HPDE6-E6E7 (cell line): ENCODE measurements around the gene PSMF1.

Experiments used
- DNase-seq: peaks from one replicate; pipeline ENCODE4 v3.0.0; 2011; ENCODE audit warnings: missing footprints; ENCODE audit errors: extremely low spot score

Gene PSMF1

DNA sequence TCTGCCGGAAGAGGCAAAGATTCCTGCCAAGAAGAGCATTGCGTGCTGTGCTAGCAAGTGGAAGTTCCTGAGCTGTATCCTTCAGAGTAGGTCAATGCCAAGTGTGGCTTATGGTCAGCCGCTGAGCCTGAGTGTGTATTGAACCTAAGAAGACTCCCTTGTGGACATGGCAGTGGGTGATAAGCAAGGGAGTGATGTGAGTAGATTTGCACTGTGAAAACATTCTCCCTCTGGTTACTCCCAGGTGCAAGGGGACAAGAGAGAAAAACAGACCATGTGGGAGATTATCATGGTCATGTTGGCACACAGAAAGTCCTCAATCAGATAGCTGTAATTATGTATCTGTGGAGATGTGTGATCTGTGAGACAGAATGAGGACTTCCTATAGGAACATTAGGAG is 72.4 kb downstream of the PSMF1 start:
- DNase-seq: no peak

- DNase-seq: no peak
These were observed 72.9 kb downstream of the PSMF1 start for GRCh38 chr20:1191299-1191698.

DNA sequence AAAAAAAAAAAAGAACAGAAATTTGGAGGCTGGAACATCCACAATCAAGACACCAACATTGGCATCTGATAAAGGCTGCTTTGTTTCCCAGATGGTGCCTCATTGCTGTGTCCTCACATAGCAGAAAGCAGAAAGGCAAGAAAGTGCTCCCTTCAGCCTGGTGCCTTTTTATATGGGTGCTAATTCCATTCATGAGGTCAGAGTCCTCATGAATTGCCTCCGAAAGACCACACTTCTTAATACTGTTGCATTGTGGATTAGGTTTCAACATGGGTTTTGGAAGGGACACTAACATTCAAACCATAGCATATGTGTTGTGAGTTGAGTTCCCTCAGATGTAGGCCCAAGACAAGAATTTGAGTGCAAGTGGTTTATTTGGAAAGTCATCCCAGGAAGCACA is 76.8 kb downstream of the PSMF1 start:
- DNase-seq: no peak

DNA sequence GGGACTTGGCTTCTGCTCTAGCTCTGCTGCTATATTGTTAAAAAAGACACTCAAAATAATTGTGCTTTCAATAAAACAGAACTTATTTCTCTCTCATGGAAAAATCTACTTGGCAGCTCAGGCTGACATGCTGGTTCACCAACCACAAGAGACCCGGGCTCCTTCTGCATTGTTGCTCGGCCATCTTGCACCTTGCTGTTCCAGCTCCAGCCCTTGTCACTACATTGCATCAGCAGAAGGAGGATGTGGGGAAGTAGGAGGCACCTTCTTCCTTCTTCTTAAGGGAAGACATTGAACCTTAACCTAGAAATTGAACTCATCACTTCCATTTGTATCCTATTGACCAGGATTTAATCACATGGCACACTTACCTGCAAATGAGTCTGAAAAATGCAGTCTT is 78.2 kb downstream of the PSMF1 start:
- no peak for DNase-seq

- DNase-seq: no peak
These were observed 79.4 kb downstream of the PSMF1 start for GRCh38 chr20:1197801-1198200.

- DNase-seq: no peak
These were observed 80.3 kb downstream of the PSMF1 start for GRCh38 chr20:1198751-1199150.

- DNase-seq: no peak
These were observed 80.9 kb downstream of the PSMF1 start for GRCh38 chr20:1199212-1199873.

GRCh38 chr20:1199964-1200363 is 81.6 kb downstream of the PSMF1 start:
- no peak for DNase-seq

GRCh38 chr20:1202762-1203504 is 84.5 kb downstream of the PSMF1 start, which contains the start of gene C20orf202:
Gene C20orf202 (plus strand): TSS chr20:1203454. CDS start chr20:1203586, 132 bp downstream.
- no peak for DNase-seq

GRCh38 chr20:1203630-1204029 is 85.2 kb downstream of the PSMF1 start:
- no peak for DNase-seq

- DNase-seq: no peak
These were observed 85.7 kb downstream of the PSMF1 start for GRCh38 chr20:1204113-1204512.

DNA sequence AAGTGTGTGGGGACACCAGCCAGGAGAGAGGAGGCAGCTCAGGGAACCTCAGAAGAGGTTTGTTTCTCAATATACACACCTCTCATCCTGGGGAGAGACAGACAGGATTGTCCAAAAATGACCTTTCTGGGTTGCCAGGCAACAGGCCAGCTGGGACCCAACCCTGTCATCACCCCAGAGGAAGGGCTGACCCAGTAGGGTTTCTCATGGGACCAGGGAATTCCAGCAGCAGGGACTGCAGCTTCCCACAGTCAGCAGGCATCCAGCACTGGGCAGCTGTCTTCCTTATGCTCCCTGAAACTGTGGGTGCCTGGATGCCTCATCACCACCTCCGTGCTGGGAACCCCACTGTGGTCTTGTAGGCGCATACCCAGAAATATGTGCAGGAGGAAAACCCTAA is 86.2 kb downstream of the PSMF1 start:
- DNase-seq: no peak

- no peak for DNase-seq
These were observed 87.4 kb downstream of the PSMF1 start for GRCh38 chr20:1205802-1206201.

DNA sequence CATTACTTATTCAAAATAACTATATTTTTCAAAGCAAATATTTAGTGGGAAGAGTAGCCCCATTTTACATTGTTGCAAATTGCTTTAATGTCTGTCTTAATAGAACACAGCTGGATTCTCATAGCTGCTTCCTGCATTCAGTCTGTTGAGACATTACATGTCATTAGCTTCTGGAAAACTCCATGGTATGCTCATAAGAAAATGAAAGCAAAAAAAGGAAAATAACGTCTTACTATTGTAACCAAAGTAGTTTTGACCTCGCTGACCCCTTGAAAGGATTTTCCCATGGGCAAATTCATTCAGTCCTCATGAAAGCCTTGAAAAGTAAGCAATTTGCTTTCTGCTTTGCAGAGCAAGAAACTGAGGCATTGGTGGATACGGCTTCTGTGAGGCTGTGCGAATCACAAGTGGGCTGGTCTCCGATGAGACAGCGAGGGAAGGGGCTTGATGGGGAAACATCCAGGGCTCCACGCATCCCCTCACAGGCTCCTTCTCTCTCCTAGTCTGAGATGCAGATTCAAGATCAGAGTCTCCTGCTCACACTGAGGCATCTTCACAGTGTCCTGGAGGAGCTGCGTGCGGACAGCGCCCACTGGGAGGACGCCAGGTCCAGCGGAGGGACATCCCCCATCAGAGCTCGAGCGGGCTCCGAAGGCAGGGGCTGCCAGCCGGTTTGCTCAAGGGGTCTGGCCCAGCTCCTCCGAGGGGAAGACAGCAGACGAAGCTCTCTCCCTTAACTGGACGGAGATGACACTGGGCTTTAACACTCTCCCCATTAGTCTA is 88.2 kb downstream of the PSMF1 start:
- no peak for DNase-seq

DNA sequence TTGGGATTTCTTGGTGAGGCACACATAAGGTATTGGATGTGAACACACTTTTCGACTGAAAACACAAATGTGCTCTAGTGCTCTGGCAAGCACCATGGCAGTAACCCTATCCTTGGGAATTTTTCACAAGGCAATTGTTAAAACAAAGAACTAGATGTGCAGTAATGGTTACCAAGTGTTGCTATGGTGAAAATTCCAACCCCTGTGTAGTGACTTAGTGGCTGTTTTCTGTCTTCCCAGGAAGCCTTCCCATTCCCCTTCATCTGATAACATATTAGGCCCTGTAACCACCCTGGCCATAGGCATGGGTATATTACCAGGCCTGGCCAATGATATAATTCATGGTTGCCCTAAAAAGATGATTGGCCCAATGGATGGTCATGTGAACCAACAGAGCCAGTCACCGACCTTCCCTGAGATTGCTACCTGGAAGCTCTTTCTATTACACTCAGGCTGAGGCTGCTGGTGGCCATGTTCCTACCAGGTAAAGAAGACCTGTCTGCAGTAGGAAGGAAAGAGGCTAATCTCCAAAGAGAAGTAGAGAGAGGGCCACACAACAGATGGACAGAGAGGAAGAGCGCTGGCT is 89.0 kb downstream of the PSMF1 start:
- DNase-seq: no peak

DNA sequence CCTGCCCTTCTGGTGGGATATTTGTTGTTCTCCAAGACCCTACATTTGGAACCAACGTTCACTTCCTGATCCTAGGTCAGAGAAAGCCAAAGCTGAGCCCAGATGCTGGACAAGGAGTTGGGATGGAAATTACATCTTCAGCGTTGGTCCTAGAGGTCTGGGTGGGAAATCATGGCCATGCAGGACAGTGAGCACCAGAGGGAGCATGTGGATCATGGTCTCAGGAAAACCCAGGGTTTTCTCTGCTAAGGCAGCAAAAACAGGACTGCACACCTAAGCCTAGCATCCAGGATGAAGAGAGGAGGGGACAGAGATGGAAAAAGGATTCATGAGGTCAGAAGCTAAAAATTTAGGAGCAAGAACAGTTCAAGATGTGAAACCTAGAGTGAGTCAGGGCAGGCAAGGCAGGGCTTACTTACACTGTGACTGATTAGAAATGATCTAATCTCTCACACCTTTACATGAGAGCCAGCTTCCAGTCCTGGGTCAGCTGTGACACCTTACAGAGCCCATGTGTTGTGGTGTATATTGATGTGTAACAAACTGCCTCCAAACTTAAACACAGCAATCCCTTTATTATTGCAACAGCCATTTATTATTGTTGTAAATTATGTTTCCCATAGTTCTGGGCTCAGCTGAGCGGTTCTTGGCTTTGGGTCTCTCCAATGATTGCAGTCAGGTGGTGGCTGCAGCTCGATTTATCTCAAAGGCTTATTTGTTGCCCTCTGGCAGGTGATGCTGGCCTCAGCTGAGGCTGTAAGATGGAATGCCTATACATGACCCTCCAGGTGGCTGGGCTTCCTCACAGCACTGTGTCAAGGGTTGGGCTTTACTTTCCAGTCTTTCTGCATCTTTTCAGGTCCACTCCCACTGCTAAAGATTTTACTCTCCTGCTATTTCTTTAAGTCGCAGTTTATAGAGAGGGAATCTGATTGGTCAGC is 91.3 kb downstream of the PSMF1 start:
- no peak for DNase-seq

DNA sequence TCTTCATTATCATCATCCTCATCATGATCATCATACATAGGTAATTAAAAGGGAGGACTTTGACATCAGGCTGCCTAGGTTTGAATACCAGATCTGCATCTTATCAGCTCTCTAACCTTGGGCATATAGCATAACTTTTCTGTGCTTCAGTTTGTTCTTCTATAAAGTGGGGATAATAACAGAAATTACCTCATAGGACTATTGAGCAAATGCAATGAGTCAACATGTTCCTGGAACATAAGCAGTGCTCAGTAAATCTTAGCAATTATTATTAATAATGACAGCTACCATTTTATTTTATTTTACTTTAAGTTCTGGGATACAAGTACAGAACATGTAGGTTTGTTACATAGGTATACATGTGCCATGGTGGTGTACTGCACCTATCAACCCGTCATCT is 92.1 kb downstream of the PSMF1 start:
- DNase-seq: no peak

DNA sequence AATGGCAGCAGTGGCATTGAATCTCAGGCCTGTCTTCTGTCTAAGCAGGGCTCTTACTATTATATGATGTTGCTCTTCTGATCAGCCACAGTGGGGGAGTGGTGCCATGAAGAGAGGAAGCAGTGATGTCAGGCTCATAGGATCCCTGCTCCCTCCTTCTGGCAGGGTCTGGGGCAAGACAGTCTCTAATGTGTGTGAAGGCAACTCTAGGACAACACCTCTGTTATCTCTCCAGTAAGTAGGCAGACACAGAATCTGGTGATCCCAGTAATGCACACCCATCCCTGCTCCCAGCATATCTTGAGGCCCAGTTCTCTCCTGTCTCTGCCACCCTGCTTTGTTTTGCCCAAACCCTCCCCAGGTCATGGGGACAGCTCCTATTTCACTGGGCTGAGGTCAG is 93.6 kb downstream of the PSMF1 start:
- DNase-seq: no peak

GRCh38 chr20:1212607-1213396 is 94.4 kb downstream of the PSMF1 start:
- peak; percentile 77 for DNase-seq

GRCh38 chr20:1214838-1215261 is 96.4 kb downstream of the PSMF1 start:
- no peak for DNase-seq
